ENCODE results near the gene CORO6. TPM values are rescaled to one million over a fixed set of nuclear protein-coding genes. Genes with fewer than 3 reads are reported as not detected.
A peak's percentile ranks its signal among the peaks of the same experiment; 100 is the strongest.

The CORO6 gene
- total RNA-seq, 1 donor from 2014 or later, result 28.7 TPM

GRCh38 chr17:29624586-29624985 is 1.9 kb upstream of the CORO6 start:
- no peak for DNase-seq (ENCODE audit: low read depth)
- TF ChIP-seq CTCF (conservative IDR thresholded peaks at IDR 0.05; ENCODE audit: low read depth, low read length), result no peak
- H3K4me3 ChIP-seq (ENCODE audit: low read depth, low read length), result no peak overlapping the region

- H3K4me3 ChIP-seq (ENCODE audit: low read depth, low read length), result peak overlapping the region; percentile 85
- TF ChIP-seq CTCF (conservative IDR thresholded peaks at IDR 0.05; ENCODE audit: low read depth, low read length), result no peak
- DNase-seq (ENCODE audit: low read depth), result no peak
Measured at GRCh38 chr17:29623283-29623647, 553 bp upstream of the CORO6 start.

- no peak for DNase-seq (ENCODE audit: low read depth)
- peak overlapping the region; percentile 85 for H3K4me3 ChIP-seq (ENCODE audit: low read depth, low read length)
- TF ChIP-seq CTCF (conservative IDR thresholded peaks at IDR 0.05; ENCODE audit: low read depth, low read length), result no peak
Measured at GRCh38 chr17:29621751-29622194, 939 bp downstream of the CORO6 start.

GRCh38 chr17:29620779-29621500 is 1.8 kb downstream of the CORO6 start:
- DNase-seq (ENCODE audit: low read depth), result no peak
- H3K4me3 ChIP-seq (ENCODE audit: low read depth, low read length), result no peak overlapping the region
- no peak for TF ChIP-seq CTCF (conservative IDR thresholded peaks at IDR 0.05; ENCODE audit: low read depth, low read length)

GRCh38 chr17:29620271-29620670 is 2.4 kb downstream of the CORO6 start:
- TF ChIP-seq CTCF (conservative IDR thresholded peaks at IDR 0.05; ENCODE audit: low read depth, low read length), result no peak
- DNase-seq (ENCODE audit: low read depth), result no peak
- no peak overlapping the region for H3K4me3 ChIP-seq (ENCODE audit: low read depth, low read length)

GRCh38 chr17:29619251-29619650 is 3.5 kb downstream of the CORO6 start:
- no peak for DNase-seq (ENCODE audit: low read depth)
- peak; percentile 62 for TF ChIP-seq CTCF (conservative IDR thresholded peaks at IDR 0.05; ENCODE audit: low read depth, low read length)
- H3K4me3 ChIP-seq (ENCODE audit: low read depth, low read length), result no peak overlapping the region

Measured in epithelial cell of proximal tubule (primary cell).